ENCODE results near the gene P2RY8. TPM values are rescaled to one million over a fixed set of nuclear protein-coding genes. Genes with fewer than 3 reads are reported as not detected.

Gene P2RY8
- polyA plus RNA-seq, 3 donors: 18.9 to 40.0 (median 33.3) TPM

- Mint-ChIP-seq H3K27me3 (ENCODE audit: low read depth in 3 of 3) (peaks cover 0 to 4% (median 1%) of the 10 kb centered on the region in 3 donors), H3K4me3 (no peak overlapping the region), H3K36me3 (peaks cover 49 to 66% of the 10 kb centered on the region in 2 donors), H3K9me3 (peaks cover 6 to 23% (median 11%) of the 10 kb centered on the region in 7 donors), H3K4me1 (no peaks in the 10 kb centered on the region), H3K27ac (no peak overlapping the region)
- Histone ChIP-seq H3K4me1 (ENCODE audit: control insufficient read depth in 1 of 2, insufficient read depth in 2 of 2, low read length in 2 of 2) (no peaks in the 10 kb centered on the region), H3K4me3 (replicated peaks in 1 of 3; ENCODE audit: low read depth in 2 of 3, low read length in 3 of 3) (no peak overlapping the region), H3K36me3 (replicated peaks in 1 of 2; ENCODE audit: control insufficient read depth in 1 of 2, insufficient read depth in 2 of 2, low read length in 2 of 2) (peaks cover 10 to 45% of the 10 kb centered on the region in 2 donors), H3K79me2 (ENCODE audit: insufficient read depth, low read length) (no peaks in the 10 kb centered on the region), H3K9me3 (replicated peaks in 1 of 2; ENCODE audit: control insufficient read depth in 1 of 2, insufficient read depth in 1 of 2, low read length in 2 of 2) (peaks cover 4 to 24% of the 10 kb centered on the region in 2 donors), H2AFZ (ENCODE audit: insufficient read depth, low read depth, low read length, poor library complexity, severe bottlenecking) (no peak overlapping the region), H4K20me1 (ENCODE audit: insufficient read depth, low read length) (no peaks in the 10 kb centered on the region), H3K9ac (ENCODE audit: insufficient read depth, low read length, poor library complexity, severe bottlenecking) (no peak overlapping the region), H3K27ac (ENCODE audit: low read depth in 1 of 2, low read length in 2 of 2) (no peak overlapping the region), H3K27me3 (ENCODE audit: control insufficient read depth in 2 of 2, insufficient read depth in 2 of 2, low read length in 2 of 2) (no peaks in the 10 kb centered on the region), H3K4me2 (replicated peaks; ENCODE audit: extremely low read depth, low read length, poor library complexity, severe bottlenecking) (no peak overlapping the region)
- TF ChIP-seq CTCF (IDR thresholded peaks at IDR 0.05): no peak
- intact Hi-C loops (cut with micrococcal nuclease): no loop called here
- WGBS (ENCODE audit: insufficient coverage): 98% methylated on average over 14 of the region's 20 CpGs
- DNase-seq: no peak
Measured at GRCh38 chrX:1435241-1435895, 101.6 kb downstream of the P2RY8 start.

GRCh38 chrX:1434871-1435240, 102.1 kb downstream of the P2RY8 start:
- no peak overlapping the region for H3K27ac Mint-ChIP-seq
- H3K36me3 Mint-ChIP-seq: peaks cover 46 to 65% of the 10 kb centered on the region in 2 donors

More at GRCh38 chrX:1434871-1435240, 102.1 kb downstream of the P2RY8 start:
- Histone ChIP-seq H3K4me1 (ENCODE audit: control insufficient read depth in 1 of 2, insufficient read depth in 2 of 2, low read length in 2 of 2) (no peaks in the 10 kb centered on the region), H3K27me3 (ENCODE audit: control insufficient read depth in 2 of 2, insufficient read depth in 2 of 2, low read length in 2 of 2) (no peaks in the 10 kb centered on the region), H3K4me2 (replicated peaks; ENCODE audit: extremely low read depth, low read length, poor library complexity, severe bottlenecking) (no peak overlapping the region), H3K79me2 (ENCODE audit: insufficient read depth, low read length) (no peaks in the 10 kb centered on the region), H3K9ac (ENCODE audit: insufficient read depth, low read length, poor library complexity, severe bottlenecking) (no peak overlapping the region), H3K36me3 (replicated peaks in 1 of 2; ENCODE audit: control insufficient read depth in 1 of 2, insufficient read depth in 2 of 2, low read length in 2 of 2) (peaks cover 7 to 41% of the 10 kb centered on the region in 2 donors), H2AFZ (ENCODE audit: insufficient read depth, low read depth, low read length, poor library complexity, severe bottlenecking) (no peak overlapping the region), H3K4me3 (replicated peaks in 1 of 3; ENCODE audit: low read depth in 2 of 3, low read length in 3 of 3) (no peak overlapping the region), H4K20me1 (ENCODE audit: insufficient read depth, low read length) (no peaks in the 10 kb centered on the region), H3K27ac (ENCODE audit: low read depth in 1 of 2, low read length in 2 of 2) (no peak overlapping the region), H3K9me3 (replicated peaks in 1 of 2; ENCODE audit: control insufficient read depth in 1 of 2, insufficient read depth in 1 of 2, low read length in 2 of 2) (peaks cover 4 to 20% of the 10 kb centered on the region in 2 donors)
- Mint-ChIP-seq H3K4me3 (no peak overlapping the region), H3K27me3 (ENCODE audit: low read depth in 3 of 3) (peaks cover 0 to 4% (median 1%) of the 10 kb centered on the region in 3 donors), H3K9me3 (peaks cover 3 to 19% (median 9%) of the 10 kb centered on the region in 7 donors), H3K4me1 (no peaks in the 10 kb centered on the region)
- intact Hi-C loops (cut with micrococcal nuclease): no loop called here
- DNase-seq: no peak
- no peak for TF ChIP-seq CTCF (IDR thresholded peaks at IDR 0.05)
- 98% methylated on average over 22 of the region's 22 CpGs for WGBS (ENCODE audit: insufficient coverage)

All from CD14-positive monocyte (primary cell).